Activated T-helper 2 cell treated with anti-CD3 and anti-CD28 coated beads, Interferon-gamma antibody, Interleukin-2, Interleukin-4, amounts not matched to agents 10 μg/mL and 5 μg/mL and 100 μg/mL, durations not matched to agents 14 hours and 24 hours and 36 hours (primary cell): ENCODE results near the gene LRRC47. TPM values are rescaled to one million over a fixed set of nuclear protein-coding genes. Genes with fewer than 3 reads are reported as not detected.
"Not testable (repeated sequence)": the region's sequence is repeated elsewhere in the genome, so short reads cannot be mapped to it uniquely, and the experiment has no call there.

Source experiments
- DNase-seq: peaks from one replicate; pipeline ENCODE4 v3.0.0; 2021; ENCODE audit warnings: low spot score
- H3K27ac Mint-ChIP-seq: one replicate; pipeline ENCODE4 v1.8.0; 2021; ENCODE audit warnings: mixed read lengths
- H3K27me3 Mint-ChIP-seq: one replicate; pipeline ENCODE4 v1.8.0; 2021; ENCODE audit warnings: low read depth, mixed read lengths
- H3K36me3 Mint-ChIP-seq: one replicate; pipeline ENCODE4 v1.8.0; 2021; ENCODE audit warnings: low read depth, mixed read lengths
- H3K4me1 Mint-ChIP-seq: one replicate; pipeline ENCODE4 v1.8.0; 2021; ENCODE audit warnings: low read depth, mixed read lengths
- H3K4me3 Mint-ChIP-seq: one replicate; pipeline ENCODE4 v1.8.0; 2021; ENCODE audit warnings: low read depth, mild to moderate bottlenecking, moderate library complexity, mixed read lengths
- H3K9me3 Mint-ChIP-seq: one replicate; pipeline ENCODE4 v1.8.0; 2021; ENCODE audit warnings: mixed read lengths
- intact Hi-C: fragments of 100-400 bp; cut with micrococcal nuclease; formaldehyde crosslinking; loops from one replicate; pipeline ENCODE4 v1.15.1; 2023
- total RNA-seq: library from RNA; stranded (reverse); gene quantifications from 2 replicates; pipeline ENCODE4 v1.2.3, GENCODE V29; 2022

The LRRC47 gene
- total RNA-seq, 1 donor from 2014 or later: 40.4 TPM

DNA sequence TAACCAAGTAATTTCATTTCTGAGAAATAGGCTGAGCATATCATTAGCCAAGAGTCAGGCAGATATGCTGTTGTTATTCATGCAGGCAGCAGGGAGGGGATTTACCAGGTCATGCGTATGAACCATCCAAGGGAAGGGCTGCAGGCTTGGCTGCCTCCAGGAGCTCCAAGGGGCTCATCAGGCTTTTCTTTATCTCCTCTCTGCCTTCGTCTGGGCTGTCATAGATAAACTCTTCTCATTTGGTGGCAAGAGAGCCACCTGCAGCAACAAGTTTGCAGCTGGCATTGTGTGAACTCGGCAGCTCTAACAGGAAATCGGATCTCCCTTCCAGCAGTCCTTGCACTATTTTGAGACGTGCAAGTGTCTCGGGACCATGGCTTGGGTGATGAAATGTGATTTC is 36.5 kb downstream of the LRRC47 start:
- Mint-ChIP-seq H3K27ac (no peak overlapping the region), H3K4me3 (no peak overlapping the region), H3K36me3 (no peaks in the 10 kb centered on the region), H3K9me3 (no peaks in the 10 kb centered on the region), H3K4me1 (no peaks in the 10 kb centered on the region), H3K27me3 (peaks cover 3% of the 10 kb centered on the region)
- intact Hi-C loops: no loop called here
- DNase-seq: no peak

DNA sequence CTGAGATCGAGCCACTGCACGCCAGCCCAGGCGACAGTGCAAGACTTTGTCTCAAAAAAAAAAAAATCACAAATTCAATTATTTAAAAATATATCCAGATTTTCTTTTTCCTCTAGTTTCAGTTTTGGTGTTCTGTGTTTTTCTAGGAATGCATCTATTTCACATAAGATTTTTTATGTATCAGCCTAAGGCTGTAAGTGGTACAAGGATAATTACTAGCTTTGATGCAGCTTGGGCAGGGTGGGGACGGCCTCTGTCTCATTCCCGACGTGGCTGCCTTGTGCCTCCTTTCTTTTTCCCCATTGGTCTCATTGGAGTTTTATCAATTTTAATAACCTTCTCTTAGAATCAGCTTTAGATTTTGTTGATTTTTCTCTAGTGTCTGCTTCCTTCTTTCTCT is 37.1 kb downstream of the LRRC47 start:
- Mint-ChIP-seq H3K27me3 (peaks cover 3% of the 10 kb centered on the region), H3K4me1 (no peaks in the 10 kb centered on the region), H3K4me3 (no peak overlapping the region), H3K36me3 (no peaks in the 10 kb centered on the region), H3K9me3 (no peaks in the 10 kb centered on the region), H3K27ac (no peak overlapping the region)
- intact Hi-C loops: no loop called here
- DNase-seq: no peak

DNA sequence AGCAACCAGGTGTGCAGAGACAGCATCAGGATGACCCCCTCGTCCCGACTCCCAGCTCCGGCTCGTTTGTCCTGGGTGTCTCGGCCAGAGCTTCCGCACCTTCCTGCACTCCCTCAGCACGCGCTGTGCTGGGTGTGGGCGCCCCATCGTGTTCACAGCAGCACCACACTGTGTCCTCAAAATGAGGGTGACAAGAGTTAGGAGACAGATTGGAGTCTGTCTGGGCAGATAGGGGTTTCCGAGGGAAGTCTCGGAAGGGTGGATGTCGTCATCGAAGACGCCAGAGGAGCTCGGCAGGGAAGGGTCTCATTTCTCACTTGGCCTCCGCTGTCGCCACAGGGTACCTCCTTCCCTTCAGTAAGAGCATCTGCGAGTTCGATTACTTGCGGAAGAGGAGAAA is 39.9 kb downstream of the LRRC47 start:
- no peaks in the 10 kb centered on the region for H3K9me3 Mint-ChIP-seq
- DNase-seq: no peak
- no peak overlapping the region for H3K27ac Mint-ChIP-seq
- H3K36me3 Mint-ChIP-seq: no peaks in the 10 kb centered on the region
- no peak overlapping the region for H3K4me3 Mint-ChIP-seq
- intact Hi-C loops: no loop called here
- H3K4me1 Mint-ChIP-seq: no peaks in the 10 kb centered on the region
- H3K27me3 Mint-ChIP-seq: peaks cover 3% of the 10 kb centered on the region

DNA sequence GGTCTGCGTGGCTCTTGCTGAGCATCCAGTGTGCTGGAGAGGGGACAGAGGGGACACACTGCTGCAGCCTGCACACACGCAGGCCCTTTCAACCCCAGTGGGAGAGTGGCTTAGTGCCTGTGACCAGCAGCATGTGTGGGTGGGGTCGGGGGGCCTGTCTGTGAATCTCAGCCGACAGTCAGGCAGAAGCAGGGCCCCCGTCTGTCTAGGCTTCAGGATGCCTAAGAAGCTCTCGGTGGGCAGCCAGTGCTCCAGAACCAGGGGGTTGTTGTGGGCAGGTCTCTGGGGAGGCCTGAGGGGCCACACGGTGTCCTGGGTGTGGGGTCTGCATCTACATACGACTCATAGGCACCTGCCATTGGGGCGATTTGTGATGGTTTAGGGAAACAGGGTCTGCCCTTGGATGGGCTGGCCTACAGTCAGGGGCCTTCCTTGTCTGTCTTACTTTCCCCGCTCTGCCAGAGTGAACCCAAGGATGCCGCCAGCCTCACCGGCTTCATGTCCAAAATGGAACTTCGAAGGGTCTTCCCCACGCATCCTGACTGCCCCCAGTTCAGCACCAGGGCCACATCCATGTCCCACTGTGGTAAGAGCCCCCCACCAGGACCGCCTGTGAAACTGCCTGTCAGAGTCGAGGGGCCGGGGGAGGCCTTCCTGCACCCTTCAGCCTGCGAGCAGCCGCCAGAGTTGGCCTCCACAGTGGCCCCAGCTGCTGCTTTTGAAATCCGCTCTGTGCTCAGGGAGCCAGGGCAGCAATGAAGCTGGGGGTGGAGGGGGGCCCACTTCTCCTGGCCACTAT is 42.4 kb downstream of the LRRC47 start:
- Mint-ChIP-seq H3K36me3 (no peaks in the 10 kb centered on the region), H3K4me3 (no peak overlapping the region), H3K27ac (no peak overlapping the region), H3K4me1 (no peaks in the 10 kb centered on the region), H3K9me3 (no peaks in the 10 kb centered on the region), H3K27me3 (no peaks in the 10 kb centered on the region)
- intact Hi-C loops: no loop called here
- no peak for DNase-seq

DNA sequence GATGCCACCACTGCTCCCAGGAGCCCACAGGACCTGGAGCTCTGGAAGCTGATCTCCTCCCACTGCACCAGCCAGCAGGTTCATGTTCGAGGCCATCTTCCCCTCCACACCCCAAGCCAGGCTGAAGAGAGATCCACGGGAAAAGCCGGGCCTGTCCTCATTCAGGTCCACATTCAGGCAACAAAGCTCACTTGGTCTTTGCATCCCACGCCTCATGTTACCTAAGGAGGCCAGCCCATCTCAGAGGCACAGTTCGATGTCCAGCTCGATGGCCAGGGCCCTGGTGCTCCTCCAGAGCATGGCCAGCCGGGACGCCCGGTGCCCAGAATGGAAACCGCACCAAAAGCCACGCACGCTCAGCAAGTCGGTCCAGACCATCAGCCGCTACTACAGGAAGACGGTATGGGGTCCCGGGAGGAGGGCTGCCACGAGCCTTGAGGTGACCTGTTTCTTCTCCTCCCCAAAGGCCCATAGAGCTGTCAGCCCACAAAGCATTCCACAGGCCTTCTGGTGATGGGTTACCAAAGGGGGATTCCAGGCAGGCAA is 43.8 kb downstream of the LRRC47 start, which contains the start of gene CCDC27:
Gene CCDC27 (plus strand): TSS at position 51 of the 546 bp plus-strand sequence. CDS start 32 bp downstream, at position 83.
- Mint-ChIP-seq H3K27ac (no peak within 1 kb of the TSS), H3K9me3 (no peaks in the 10 kb centered on the region), H3K4me1 (peaks cover 6% of the 10 kb centered on the region), H3K27me3 (no peaks in the 10 kb centered on the region), H3K36me3 (no peaks in the 10 kb centered on the region), H3K4me3 (no peak within 1 kb of the TSS)
- intact Hi-C loops: no loop called here
- DNase-seq: no peak

DNA sequence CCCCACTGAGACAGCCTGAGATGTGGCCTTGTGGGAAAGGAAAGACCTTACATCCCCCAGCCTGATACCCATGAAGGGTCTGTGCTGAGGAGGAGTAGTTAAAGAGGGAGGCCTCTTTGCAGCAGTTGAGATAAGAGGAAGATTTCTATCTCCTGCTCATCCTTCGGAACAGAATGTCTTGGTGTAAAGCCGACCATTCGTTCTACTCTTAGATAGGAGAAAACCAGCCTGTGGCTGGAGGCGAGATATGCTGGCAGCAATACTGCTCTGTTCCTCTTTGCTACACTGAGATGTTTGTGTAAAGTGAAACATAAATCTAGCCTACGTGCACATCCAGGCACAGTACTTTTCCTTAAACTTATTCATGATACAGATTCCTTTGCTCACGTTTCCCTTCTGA is 45.6 kb downstream of the LRRC47 start:
- DNase-seq: no peak
- H3K27me3 Mint-ChIP-seq: no peaks in the 10 kb centered on the region
- H3K4me1 Mint-ChIP-seq: peaks cover 9% of the 10 kb centered on the region
- H3K4me3 Mint-ChIP-seq: no peak overlapping the region
- no peaks in the 10 kb centered on the region for H3K9me3 Mint-ChIP-seq
- intact Hi-C loops: no loop called here
- H3K36me3 Mint-ChIP-seq: no peaks in the 10 kb centered on the region
- H3K27ac Mint-ChIP-seq: no peak overlapping the region

DNA sequence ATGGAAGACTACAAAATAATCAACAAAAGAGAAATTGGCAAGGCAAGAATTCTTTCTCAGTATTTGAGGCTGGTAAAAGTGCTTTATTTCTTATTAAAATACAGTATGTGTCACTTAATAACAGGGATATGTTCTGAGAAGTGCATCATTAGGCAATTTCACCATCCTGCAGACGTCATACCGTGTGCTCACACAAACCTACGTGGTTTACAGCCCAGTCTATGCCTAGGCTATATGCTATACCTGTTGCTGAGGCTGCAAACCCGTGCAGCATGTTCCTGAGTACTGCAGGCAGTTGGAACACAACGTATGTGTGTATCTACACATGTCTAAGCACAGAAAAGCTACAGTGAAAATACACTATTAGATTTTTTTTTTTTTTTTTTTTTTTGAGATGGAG is 46.8 kb downstream of the LRRC47 start:
- H3K4me3 Mint-ChIP-seq: no peak overlapping the region
- DNase-seq: no peak
- intact Hi-C loops: no loop called here
- H3K9me3 Mint-ChIP-seq: no peaks in the 10 kb centered on the region
- H3K4me1 Mint-ChIP-seq: peaks cover 18% of the 10 kb centered on the region
- H3K36me3 Mint-ChIP-seq: no peaks in the 10 kb centered on the region
- no peaks in the 10 kb centered on the region for H3K27me3 Mint-ChIP-seq
- H3K27ac Mint-ChIP-seq: no peak overlapping the region

DNA sequence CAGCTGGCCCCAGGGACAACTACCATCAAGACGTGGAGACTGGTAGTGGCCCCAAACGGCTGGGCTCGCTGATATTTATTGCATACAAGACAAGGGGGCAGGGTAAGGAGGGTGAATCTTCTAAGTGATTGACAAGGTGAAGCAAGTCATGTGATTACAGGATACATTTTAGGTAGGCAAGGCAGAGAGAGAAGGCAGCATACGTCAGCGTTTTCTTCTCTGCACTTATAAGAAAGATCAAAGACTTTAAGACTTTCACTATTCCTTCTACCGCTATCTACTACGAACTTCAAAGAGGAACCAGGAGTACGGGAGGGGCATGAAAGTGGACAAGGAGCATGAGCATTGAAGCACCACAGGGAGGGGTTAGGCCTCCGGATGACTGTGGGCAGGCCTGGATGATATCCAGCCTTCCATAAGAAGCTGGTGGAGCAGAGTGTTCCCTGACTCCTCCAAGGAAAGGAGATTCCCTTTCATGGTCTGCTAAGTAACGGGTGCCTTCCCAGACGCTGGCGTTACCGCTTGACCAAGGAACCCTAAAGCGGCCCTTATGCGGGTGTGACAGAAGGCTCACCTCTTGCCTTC is 47.9 kb downstream of the LRRC47 start:
- intact Hi-C loops, H3K36me3 Mint-ChIP-seq: not testable (repeated sequence)

DNA sequence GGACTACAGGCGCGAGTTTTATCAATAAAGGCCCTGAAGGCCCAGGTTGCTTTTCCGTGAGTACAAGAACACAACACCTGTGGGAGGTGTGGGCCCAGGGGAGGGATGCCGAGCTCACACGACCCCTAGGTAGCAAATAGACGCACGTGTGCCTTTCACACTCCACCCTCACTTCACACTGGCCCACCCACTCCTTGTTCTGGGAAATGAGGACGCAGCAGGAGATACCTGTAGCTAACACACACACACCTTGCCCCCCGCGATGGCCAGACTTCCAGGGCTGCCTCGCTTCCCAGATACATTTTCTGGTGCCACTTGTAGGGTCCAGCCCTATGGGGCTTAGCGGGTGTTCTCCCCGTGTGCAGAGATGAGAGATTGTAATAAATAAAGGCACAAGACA is 48.4 kb downstream of the LRRC47 start:
- Mint-ChIP-seq H3K27me3 (no peaks in the 10 kb centered on the region), H3K4me1 (peaks cover 19% of the 10 kb centered on the region), H3K36me3 (no peaks in the 10 kb centered on the region), H3K9me3 (no peaks in the 10 kb centered on the region), H3K4me3 (peak overlapping the region; percentile 71), H3K27ac (no peak overlapping the region)
- no peak for DNase-seq
- intact Hi-C loops: no loop called here

More for the DNA sequence above, 47.9 kb downstream of the LRRC47 start:
- H3K27me3 Mint-ChIP-seq, H3K9me3 Mint-ChIP-seq, DNase-seq, H3K27ac Mint-ChIP-seq: not testable (repeated sequence)
- H3K4me1 Mint-ChIP-seq: peaks cover 19% of the 10 kb centered on the region
- H3K4me3 Mint-ChIP-seq: peak overlapping the region; percentile 44

DNA sequence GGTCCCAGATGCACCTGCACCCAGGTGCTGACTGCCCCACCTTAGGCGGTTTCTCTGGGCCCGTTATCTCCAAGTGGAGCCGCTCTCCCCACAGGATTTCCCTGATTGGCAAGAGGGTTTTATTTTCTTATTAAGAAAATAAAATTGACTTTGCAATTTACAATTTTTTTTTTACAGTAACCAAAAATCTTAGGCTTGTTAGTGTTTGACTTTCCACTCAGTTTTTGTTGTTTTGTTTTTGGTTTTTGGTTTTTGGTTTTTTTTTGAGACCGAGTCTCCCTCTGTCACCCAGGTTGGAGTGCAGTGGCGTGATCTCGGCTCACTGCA is 48.8 kb downstream of the LRRC47 start:
- Mint-ChIP-seq H3K4me3 (peak overlapping the region; percentile 71), H3K36me3 (no peaks in the 10 kb centered on the region), H3K9me3 (no peaks in the 10 kb centered on the region), H3K27me3 (no peaks in the 10 kb centered on the region), H3K4me1 (peaks cover 19% of the 10 kb centered on the region), H3K27ac (no peak overlapping the region)
- intact Hi-C loops: no loop called here
- DNase-seq: no peak

DNA sequence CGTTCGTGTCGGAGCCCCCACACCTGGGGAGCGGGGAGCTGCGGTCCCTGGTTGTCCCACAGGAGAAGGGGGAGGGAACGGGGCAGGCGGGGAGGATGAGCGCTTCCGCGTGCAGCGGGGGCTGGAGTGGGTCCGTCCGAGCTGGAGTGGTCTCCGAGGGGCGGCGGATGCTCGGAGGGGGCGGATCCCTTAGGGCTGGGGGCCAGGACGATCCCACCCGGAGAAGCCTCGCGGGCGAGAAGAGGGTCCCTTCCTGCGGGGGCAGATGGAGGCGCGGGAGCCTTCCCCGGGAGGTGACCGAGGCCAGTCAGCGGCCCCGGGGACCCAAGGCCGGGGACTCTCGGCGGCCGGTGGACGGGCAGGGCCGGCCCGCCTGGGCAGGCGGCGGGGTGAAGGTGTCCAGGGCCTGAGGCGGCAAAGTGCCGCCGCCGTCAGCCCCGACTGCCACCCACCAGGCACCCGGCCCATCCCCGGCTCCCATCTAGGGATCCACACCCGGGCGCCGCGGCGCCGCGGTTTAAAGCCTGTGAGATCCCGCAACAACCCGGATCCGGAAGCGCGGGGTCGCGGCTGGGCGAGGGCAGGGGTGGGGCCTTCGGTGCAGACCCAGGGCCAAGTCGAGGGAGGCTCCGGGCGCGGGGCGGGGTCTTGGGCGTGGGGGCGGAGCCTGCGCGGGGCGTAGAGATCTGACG is 49.3 kb downstream of the LRRC47 start:
- Mint-ChIP-seq H3K4me3 (peak overlapping the region; percentile 77), H3K9me3 (no peaks in the 10 kb centered on the region), H3K27me3 (no peaks in the 10 kb centered on the region), H3K4me1 (peaks cover 19% of the 10 kb centered on the region), H3K27ac (no peak overlapping the region), H3K36me3 (no peaks in the 10 kb centered on the region)
- intact Hi-C loops: no loop called here
- peak; percentile 81 for DNase-seq

DNA sequence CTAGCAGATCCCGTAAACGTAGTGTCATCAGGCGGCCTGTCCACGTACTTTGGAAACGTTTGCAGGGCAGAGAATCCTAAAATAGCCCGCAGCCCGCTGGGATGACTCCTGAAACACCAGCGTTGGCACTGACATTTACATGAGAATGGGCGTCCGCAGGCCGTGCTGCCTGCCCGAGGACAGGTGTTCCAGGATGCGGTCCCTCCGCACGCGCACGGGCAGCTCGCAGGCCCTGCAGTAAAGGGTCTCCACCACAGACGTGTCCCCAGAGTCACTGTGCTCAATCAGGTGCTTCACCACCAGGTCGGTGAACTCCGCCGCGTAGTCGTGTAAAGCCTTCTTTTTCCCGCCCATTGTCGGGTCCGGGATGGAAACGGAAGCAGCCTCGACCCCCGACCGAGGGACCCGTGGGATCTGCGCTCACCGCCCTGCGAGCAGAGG is 49.9 kb downstream of the LRRC47 start:
- H3K27ac Mint-ChIP-seq: no peak overlapping the region
- H3K9me3 Mint-ChIP-seq: no peaks in the 10 kb centered on the region
- H3K4me1 Mint-ChIP-seq: peaks cover 19% of the 10 kb centered on the region
- no peak for DNase-seq
- intact Hi-C loops: no loop called here
- no peaks in the 10 kb centered on the region for H3K36me3 Mint-ChIP-seq
- H3K4me3 Mint-ChIP-seq: peak overlapping the region; percentile 77
- no peaks in the 10 kb centered on the region for H3K27me3 Mint-ChIP-seq
